Measurements from ENCODE around the gene FGF8.
"Not testable (repeated sequence)": the region's sequence is repeated elsewhere in the genome, so short reads cannot be mapped to it uniquely, and the experiment has no call there.

FGF8 gene

GRCh38 chr10:101797403-101798059 is 21.6 kb upstream of the FGF8 start:
- H3K27ac ChIP-seq (ENCODE audit: low read length, poor library complexity, severe bottlenecking) = no peak overlapping the region
- H2BK15ac ChIP-seq (ENCODE audit: low read depth, poor library complexity, severe bottlenecking) = no peak overlapping the region
- WGBS = 98% methylated on average over 3 of the region's 4 CpGs

GRCh38 chr10:101793526-101793925 is 17.6 kb upstream of the FGF8 start:
- Histone ChIP-seq H3K79me1 (replicated peaks; ENCODE audit: low read length, poor library complexity, severe bottlenecking) (peaks cover 24% of the 10 kb centered on the region), H3K4me1 (ENCODE audit: control insufficient read depth, insufficient read depth, low read depth, low read length) (no peaks in the 10 kb centered on the region), H2AFZ (ENCODE audit: low read depth, low read length) (no peak overlapping the region), H3K4me3 (ENCODE audit: insufficient read depth in 1 of 2, low read depth in 1 of 2, low read length in 2 of 2) (no peak overlapping the region), H3K9me3 (ENCODE audit: control insufficient read depth, low read length) (no peaks in the 10 kb centered on the region), H2BK5ac (ENCODE audit: low read depth, low read length, poor library complexity, severe bottlenecking) (no peak overlapping the region), H2BK120ac (ENCODE audit: low read depth, low read length) (no peak overlapping the region), H2AK5ac (ENCODE audit: low read length, severe bottlenecking) (no peak overlapping the region), H3K9ac (ENCODE audit: low read length) (no peak overlapping the region), H3K18ac (ENCODE audit: low read depth in 1 of 2, low read length in 2 of 2) (no peak overlapping the region), H3K23ac (ENCODE audit: low read length in 2 of 2) (no peak overlapping the region), H3K27ac (ENCODE audit: low read length, poor library complexity, severe bottlenecking) (no peak overlapping the region), H4K8ac (ENCODE audit: low read length) (no peak overlapping the region), H4K91ac (ENCODE audit: low read length) (no peak overlapping the region), H3K14ac (ENCODE audit: low read length in 2 of 2) (no peak overlapping the region), H3K4me2 (ENCODE audit: low read length, poor library complexity, severe bottlenecking) (no peak overlapping the region), H3K4ac (ENCODE audit: low read depth in 1 of 2, low read length in 2 of 2) (no peak overlapping the region), H3K27me3 (ENCODE audit: control insufficient read depth in 1 of 2, insufficient read depth in 1 of 2, low read length in 2 of 2) (no peaks in the 10 kb centered on the region), H3K36me3 (ENCODE audit: control insufficient read depth in 1 of 2, insufficient read depth in 2 of 2, low read depth in 1 of 2, low read length in 2 of 2) (peaks cover 41 to 92% of the 10 kb centered on the region in 2 experiments), H2BK15ac (ENCODE audit: low read depth, poor library complexity, severe bottlenecking) (no peak overlapping the region), H2BK12ac (ENCODE audit: low read length in 2 of 2) (no peak overlapping the region)
- over 99% methylated on average over 12 of the region's 12 CpGs for WGBS
- no peak for DNase-seq

More at GRCh38 chr10:101797403-101798059, 21.6 kb upstream of the FGF8 start:
- H3K18ac ChIP-seq (ENCODE audit: low read depth in 1 of 2, low read length in 2 of 2) = no peak overlapping the region
- H3K27me3 ChIP-seq (ENCODE audit: control insufficient read depth in 1 of 2, insufficient read depth in 1 of 2, low read length in 2 of 2) = no peaks in the 10 kb centered on the region
- H3K23ac ChIP-seq (ENCODE audit: low read length in 2 of 2) = no peak overlapping the region
- no peak overlapping the region for H2BK120ac ChIP-seq (ENCODE audit: low read depth, low read length)
- H3K9me3 ChIP-seq (ENCODE audit: control insufficient read depth, low read length) = no peaks in the 10 kb centered on the region
- H2BK5ac ChIP-seq (ENCODE audit: low read depth, low read length, poor library complexity, severe bottlenecking) = no peak overlapping the region
- H3K4ac ChIP-seq (ENCODE audit: low read depth in 1 of 2, low read length in 2 of 2) = no peak overlapping the region
- no peak overlapping the region for H3K4me3 ChIP-seq (ENCODE audit: insufficient read depth in 1 of 2, low read depth in 1 of 2, low read length in 2 of 2)
- H4K8ac ChIP-seq (ENCODE audit: low read length) = no peak overlapping the region
- no peak overlapping the region for H3K14ac ChIP-seq (ENCODE audit: low read length in 2 of 2)
- peak overlapping the region; percentile 7 for H3K9ac ChIP-seq (ENCODE audit: low read length)
- DNase-seq = no peak
- no peak overlapping the region for H2AK5ac ChIP-seq (ENCODE audit: low read length, severe bottlenecking)
- peaks cover 23% of the 10 kb centered on the region for H3K79me1 ChIP-seq (replicated peaks; ENCODE audit: low read length, poor library complexity, severe bottlenecking)
- no peak overlapping the region for H2BK12ac ChIP-seq (ENCODE audit: low read length in 2 of 2)
- no peak overlapping the region for H4K91ac ChIP-seq (ENCODE audit: low read length)
- H3K4me1 ChIP-seq (ENCODE audit: control insufficient read depth, insufficient read depth, low read depth, low read length) = no peaks in the 10 kb centered on the region
- peaks cover 45 to 97% of the 10 kb centered on the region in 2 experiments for H3K36me3 ChIP-seq (ENCODE audit: control insufficient read depth in 1 of 2, insufficient read depth in 2 of 2, low read depth in 1 of 2, low read length in 2 of 2)
- H2AFZ ChIP-seq (ENCODE audit: low read depth, low read length) = no peak overlapping the region
- no peak overlapping the region for H3K4me2 ChIP-seq (ENCODE audit: low read length, poor library complexity, severe bottlenecking)

GRCh38 chr10:101789686-101790085 is 13.8 kb upstream of the FGF8 start:
- Histone ChIP-seq H3K79me1 (replicated peaks; ENCODE audit: low read length, poor library complexity, severe bottlenecking) (peaks cover 17% of the 10 kb centered on the region), H3K14ac (ENCODE audit: low read length in 2 of 2) (no peak overlapping the region), H2AFZ (ENCODE audit: low read depth, low read length) (no peak overlapping the region), H3K23ac (ENCODE audit: low read length in 2 of 2) (no peak overlapping the region), H2AK5ac (ENCODE audit: low read length, severe bottlenecking) (no peak overlapping the region), H3K9ac (ENCODE audit: low read length) (no peak overlapping the region), H2BK15ac (ENCODE audit: low read depth, poor library complexity, severe bottlenecking) (no peak overlapping the region), H3K18ac (ENCODE audit: low read depth in 1 of 2, low read length in 2 of 2) (no peak overlapping the region), H3K9me3 (ENCODE audit: control insufficient read depth, low read length) (no peaks in the 10 kb centered on the region), H3K27ac (ENCODE audit: low read length, poor library complexity, severe bottlenecking) (no peak overlapping the region), H3K4me3 (ENCODE audit: insufficient read depth in 1 of 2, low read depth in 1 of 2, low read length in 2 of 2) (no peak overlapping the region), H2BK5ac (ENCODE audit: low read depth, low read length, poor library complexity, severe bottlenecking) (no peak overlapping the region), H4K91ac (ENCODE audit: low read length) (no peak overlapping the region), H2BK12ac (ENCODE audit: low read length in 2 of 2) (no peak overlapping the region), H3K27me3 (ENCODE audit: control insufficient read depth in 1 of 2, insufficient read depth in 1 of 2, low read length in 2 of 2) (no peaks in the 10 kb centered on the region), H4K8ac (ENCODE audit: low read length) (no peak overlapping the region), H2BK120ac (ENCODE audit: low read depth, low read length) (no peak overlapping the region), H3K4ac (ENCODE audit: low read depth in 1 of 2, low read length in 2 of 2) (no peak overlapping the region), H3K4me1 (ENCODE audit: control insufficient read depth, insufficient read depth, low read depth, low read length) (no peaks in the 10 kb centered on the region), H3K36me3 (ENCODE audit: control insufficient read depth in 1 of 2, insufficient read depth in 2 of 2, low read depth in 1 of 2, low read length in 2 of 2) (peaks cover 41 to 91% of the 10 kb centered on the region in 2 experiments), H3K4me2 (ENCODE audit: low read length, poor library complexity, severe bottlenecking) (no peak overlapping the region)
- no peak for DNase-seq
- WGBS = 96% methylated on average over 5 of the region's 7 CpGs

- DNase-seq; H2AFZ ChIP-seq (ENCODE audit: low read depth, low read length); H2BK15ac ChIP-seq (ENCODE audit: low read depth, poor library complexity, severe bottlenecking); H3K4me1 ChIP-seq (ENCODE audit: control insufficient read depth, insufficient read depth, low read depth, low read length); H3K4me3 ChIP-seq (ENCODE audit: insufficient read depth in 1 of 2, low read depth in 1 of 2, low read length in 2 of 2); H3K23ac ChIP-seq (ENCODE audit: low read length in 2 of 2); H3K27me3 ChIP-seq (ENCODE audit: control insufficient read depth in 1 of 2, insufficient read depth in 1 of 2, low read length in 2 of 2); H3K9me3 ChIP-seq (ENCODE audit: control insufficient read depth, low read length); H3K14ac ChIP-seq (ENCODE audit: low read length in 2 of 2); H3K9ac ChIP-seq (ENCODE audit: low read length); H3K18ac ChIP-seq (ENCODE audit: low read depth in 1 of 2, low read length in 2 of 2); H2AK5ac ChIP-seq (ENCODE audit: low read length, severe bottlenecking); H2BK12ac ChIP-seq (ENCODE audit: low read length in 2 of 2); H3K4ac ChIP-seq (ENCODE audit: low read depth in 1 of 2, low read length in 2 of 2); H3K4me2 ChIP-seq (ENCODE audit: low read length, poor library complexity, severe bottlenecking); H4K91ac ChIP-seq (ENCODE audit: low read length); H4K8ac ChIP-seq (ENCODE audit: low read length); H2BK120ac ChIP-seq (ENCODE audit: low read depth, low read length); H2BK5ac ChIP-seq (ENCODE audit: low read depth, low read length, poor library complexity, severe bottlenecking); H3K27ac ChIP-seq (ENCODE audit: low read length, poor library complexity, severe bottlenecking): not testable (repeated sequence)
- peaks cover 41 to 91% of the 10 kb centered on the region in 2 experiments for H3K36me3 ChIP-seq (ENCODE audit: control insufficient read depth in 1 of 2, insufficient read depth in 2 of 2, low read depth in 1 of 2, low read length in 2 of 2)
- WGBS = 97% methylated on average over 7 of the region's 9 CpGs
- H3K79me1 ChIP-seq (replicated peaks; ENCODE audit: low read length, poor library complexity, severe bottlenecking) = peaks cover 17% of the 10 kb centered on the region
Observed at GRCh38 chr10:101789231-101789630, 13.3 kb upstream of the FGF8 start.
